Measurements from ENCODE around the gene TRMT10C. TPM values are rescaled to one million over a fixed set of nuclear protein-coding genes. Genes with fewer than 3 reads are reported as not detected.
"Not testable (repeated sequence)": the region's sequence is repeated elsewhere in the genome, so short reads cannot be mapped to it uniquely, and the experiment has no call there.

The TRMT10C gene
- total RNA-seq = 14.6 TPM

DNA sequence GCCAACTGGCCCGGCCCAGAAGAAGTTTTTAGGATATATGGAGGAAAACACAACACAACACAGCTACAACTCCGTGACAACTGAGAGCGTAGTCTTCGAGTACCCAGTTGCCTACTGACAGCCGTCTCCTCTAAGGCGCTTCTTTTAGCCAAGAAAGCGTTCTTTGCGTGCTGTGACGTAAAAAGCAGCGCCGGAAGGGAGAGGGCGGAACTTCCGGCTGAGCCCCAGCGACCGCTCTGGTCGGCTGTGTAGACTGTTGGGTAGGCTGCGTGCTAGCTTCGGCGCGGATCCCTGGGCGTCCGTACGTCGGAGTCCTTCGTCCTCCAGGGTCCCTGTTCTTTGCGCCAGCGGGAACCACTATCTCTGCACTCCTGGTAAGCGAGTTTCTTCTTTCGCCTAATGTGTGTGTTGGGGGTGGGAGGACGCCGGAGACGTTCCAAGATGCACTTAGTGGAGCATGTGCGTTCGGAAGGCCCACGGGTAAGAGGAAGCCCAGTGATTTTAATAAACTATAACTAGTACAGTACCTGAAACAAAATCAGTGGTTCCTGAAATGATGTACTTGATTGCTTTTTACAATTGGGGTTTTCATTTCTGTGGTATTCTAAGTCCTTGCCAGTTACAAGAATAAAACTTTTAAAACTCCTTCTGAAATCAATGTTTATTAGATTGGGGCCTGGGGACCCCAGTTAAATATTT is at the start of gene TRMT10C:
Gene TRMT10C, plus strand, starts transcription at position 239 of the 699 bp plus-strand sequence. CDS start 2,914 bp downstream, outside the sequence.
- ATAC-seq = peak; percentile 99

DNA sequence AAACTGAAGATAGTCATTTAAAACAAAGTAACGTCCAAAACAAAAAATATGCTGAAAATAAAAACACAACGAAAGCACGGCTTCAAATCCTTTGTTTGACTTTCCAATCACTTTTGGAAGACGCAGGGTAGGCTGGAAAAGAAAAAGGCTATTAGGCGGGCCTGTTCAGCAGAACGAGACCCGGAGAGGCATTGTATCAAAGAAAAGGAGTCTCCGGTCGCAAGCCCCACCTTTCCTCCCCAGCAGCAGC is 49.3 kb upstream of the TRMT10C start:
- ATAC-seq = no peak

DNA sequence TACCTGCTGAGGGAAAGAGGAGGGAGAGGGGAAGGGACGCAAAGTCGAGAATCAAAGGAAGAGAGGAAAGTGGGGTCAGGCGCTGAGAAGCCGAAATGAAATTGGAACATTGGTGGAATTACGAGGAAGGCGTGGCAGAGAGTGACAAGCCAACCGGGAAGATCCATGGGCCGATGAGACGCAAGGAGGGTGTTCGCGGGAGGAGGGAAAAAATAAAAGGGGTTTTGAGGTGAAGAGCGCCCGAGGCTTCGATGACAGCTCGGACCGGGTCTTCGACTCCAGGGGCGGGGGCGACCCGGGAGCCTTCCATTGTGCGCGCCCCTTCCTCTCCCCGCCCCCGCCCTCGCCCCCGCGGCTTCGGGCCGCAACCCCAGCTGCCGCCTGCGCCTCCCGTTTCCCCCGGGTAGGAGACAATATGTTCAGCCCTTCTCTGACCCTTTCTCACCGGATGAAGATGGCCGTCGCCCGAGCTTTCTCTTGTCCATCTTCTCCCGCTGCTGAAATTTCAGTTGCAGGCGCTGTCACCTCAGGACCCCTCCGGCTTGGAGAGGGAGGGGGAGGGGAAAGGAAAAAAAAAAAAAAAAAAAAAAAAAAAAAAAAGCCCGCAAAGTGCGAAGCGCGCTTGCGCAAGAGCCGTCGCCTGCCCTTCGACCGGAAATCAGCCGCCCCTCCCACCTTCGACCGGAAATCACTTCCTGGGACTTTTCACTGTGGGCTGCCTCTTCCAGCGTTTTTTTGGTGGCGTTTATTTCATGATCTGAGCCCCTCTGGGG is 48.8 kb upstream of the TRMT10C start, which contains the start of gene SENP7:
Gene SENP7, minus strand, starts transcription at position 567 of the 773 bp plus-strand sequence. Its CDS starts 82 bp downstream, at position 485.
- ATAC-seq = peak; percentile 75

DNA sequence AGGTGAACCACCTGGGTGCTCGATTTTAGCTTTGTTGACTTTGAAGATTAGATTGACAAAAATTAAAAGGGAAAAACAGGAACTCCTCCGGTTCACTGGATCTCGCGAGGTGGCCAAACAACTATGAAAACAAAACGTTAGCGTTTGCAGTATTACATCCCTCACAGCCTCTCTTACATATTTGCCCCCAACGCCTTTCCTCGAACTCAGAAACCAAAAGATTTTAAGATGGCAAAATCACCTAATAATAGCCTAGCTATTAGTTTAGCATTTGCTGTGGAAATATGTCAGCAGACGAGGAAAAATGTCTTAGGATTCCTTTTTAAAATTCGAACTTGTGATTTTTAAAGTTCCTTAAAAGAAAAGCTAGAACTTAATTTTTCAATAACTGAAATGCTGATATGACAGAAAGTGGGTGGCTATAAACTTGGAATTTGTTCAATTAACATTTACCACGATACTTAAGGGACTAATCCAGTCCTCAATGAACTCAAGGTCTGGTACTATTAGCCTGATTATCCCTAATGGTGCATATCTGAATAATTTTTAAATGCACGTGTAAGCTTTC is 48.2 kb upstream of the TRMT10C start:
- peak; percentile 51 for ATAC-seq

DNA sequence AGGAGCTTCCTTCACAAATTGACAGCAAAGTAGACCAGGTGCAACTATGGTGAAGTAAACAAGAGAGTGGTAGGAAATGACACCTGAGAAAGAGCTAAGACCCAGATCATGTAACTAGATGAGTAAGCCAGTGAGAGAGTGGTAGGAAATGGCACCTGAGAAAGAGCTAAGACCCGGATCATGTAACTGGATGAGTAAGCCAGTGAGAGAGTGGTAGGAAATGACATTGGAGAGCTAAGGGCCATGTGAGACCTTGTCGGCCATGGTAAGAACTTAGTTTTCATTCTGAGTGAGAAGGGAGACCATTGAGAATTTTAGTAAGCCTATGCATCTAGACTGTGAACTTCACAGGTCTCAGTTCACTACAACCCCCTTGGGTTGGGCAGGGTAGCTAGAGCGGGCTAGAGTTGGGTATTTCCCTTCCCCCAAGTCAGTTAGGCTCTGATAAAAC is 43.2 kb upstream of the TRMT10C start:
- ATAC-seq = peak; percentile 87

DNA sequence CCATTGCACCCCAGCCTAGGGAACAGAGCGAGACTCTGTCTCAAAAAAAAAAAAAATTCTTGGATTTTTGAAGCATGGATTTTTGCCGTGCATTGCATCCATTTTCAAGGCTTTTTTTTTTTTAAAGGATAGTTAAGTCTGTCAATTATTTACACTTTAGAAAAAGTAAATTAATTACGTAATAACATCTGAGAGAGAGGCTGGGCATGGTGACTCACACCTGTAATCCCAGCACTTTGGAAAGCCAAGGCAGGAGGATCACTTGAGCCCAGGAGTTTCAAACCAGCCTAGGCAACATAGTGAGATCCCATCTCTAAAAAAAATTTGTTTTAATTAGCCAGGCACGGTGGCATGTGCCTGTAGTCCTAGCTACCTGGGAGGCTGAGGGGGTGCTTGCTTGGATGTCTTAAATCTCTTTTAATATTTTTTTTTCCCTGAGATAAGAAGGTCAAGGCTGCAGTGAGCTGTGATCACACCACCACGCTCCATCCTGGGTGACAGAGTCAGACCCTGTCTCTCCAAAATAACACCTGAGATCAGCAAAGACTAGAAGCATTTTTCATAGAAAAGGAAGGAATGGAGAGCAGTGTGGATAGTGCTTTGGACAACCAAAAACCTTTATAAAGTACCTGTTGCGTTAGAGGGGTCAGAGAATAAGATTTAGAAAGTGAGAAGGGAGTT is 41.8 kb upstream of the TRMT10C start:
- peak; percentile 39 for ATAC-seq

DNA sequence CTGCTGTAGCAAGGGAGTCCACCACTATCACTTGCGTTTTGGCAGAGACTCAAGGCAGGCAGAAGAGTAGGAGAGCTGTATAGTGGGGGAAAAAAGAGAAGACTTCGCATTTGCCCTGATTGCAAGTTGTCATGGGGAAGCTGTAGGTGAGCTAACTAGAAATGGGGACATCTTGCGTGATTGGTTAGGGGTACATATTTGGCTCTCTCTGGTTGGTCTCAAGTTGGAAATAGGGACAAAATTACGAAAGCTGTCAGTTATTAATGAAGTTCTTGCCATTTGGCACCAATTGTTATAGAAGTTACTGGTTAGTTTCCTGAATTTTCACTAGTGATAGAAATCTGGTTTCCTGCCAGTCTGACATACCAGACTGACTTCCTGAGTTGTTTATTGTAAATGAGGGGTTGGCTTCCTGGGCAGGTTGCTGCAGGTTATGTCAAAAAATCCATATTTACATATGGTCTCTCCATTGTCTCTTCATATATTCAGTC is 40.4 kb upstream of the TRMT10C start:
- ATAC-seq = no peak

DNA sequence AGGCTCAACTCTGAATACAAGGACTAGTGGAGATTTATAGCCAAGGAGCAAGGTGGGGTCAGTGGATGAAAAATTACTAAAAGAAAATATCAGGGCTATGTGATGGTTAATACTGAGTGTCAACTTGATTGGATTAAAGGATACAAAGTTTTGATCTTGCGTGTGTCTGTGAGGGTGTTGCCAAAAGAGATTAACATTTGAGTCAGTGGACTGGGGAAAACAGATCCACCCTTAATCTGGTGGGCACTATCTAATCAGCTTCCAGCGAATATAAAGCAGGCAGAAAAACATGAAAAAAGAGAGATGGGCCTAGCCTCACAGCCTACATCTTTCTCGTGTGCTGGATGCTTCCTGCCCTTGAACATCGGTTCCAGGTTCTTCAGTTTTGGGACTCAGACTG is 34.2 kb upstream of the TRMT10C start:
- ATAC-seq = no peak

DNA sequence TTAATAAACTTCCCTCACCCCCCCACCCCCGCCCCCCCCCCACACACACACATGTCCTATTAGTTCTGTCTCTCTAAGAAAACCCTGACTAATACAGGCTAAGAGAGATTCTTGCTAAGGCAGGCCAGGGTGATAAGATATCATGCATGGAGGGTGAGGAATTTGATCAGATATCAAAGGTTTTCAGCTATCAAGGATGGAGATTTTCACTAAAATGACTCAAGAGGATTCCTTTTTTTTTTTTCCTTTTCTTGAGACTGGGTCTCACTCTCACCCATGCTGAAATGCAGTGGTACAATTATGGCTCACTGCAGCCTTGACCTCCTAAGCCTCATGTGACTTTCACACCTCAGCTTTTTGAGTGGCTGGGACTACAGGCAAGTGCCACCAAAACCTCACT is 33.8 kb upstream of the TRMT10C start:
- ATAC-seq = no peak

DNA sequence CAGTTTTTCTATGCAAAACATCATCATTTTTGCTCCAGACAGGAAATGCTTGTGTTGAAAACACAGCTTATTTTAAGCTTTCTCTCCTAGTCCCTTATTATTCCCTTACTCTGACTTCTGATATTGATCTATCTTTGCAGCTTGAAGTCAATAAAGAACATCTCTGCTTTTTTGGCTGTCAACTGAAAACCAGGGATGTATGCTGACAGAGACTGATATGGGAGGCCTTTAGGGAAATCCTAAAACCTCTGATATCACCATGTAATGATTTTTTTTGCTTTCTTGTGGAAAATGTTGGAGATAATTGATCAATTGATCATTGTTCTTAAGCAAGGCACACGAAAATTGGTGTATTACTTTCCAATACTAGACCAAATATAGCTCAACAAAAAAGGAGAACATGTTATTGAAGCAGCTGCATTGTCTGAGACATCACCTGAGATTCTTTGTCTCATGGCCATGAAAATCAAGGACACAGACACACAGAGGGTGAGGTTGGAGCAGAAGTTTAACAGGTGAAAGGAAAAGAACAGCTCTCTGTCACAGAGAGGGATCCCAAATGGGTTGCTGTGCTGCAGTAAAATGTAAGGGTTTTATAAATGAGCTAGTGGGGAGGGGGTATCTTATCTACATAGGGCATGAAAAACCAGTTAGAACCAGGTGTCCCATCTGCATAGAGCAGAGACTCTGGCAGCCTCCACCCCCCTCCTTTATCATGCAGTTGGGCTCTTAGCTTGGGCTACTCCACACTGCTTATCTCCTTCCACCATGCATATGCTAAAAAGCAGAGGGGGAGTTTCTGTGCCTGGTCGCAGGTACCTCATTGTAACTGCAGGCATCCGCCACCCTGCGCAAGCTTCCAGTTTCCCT is 31.6 kb upstream of the TRMT10C start:
- ATAC-seq = no peak

DNA sequence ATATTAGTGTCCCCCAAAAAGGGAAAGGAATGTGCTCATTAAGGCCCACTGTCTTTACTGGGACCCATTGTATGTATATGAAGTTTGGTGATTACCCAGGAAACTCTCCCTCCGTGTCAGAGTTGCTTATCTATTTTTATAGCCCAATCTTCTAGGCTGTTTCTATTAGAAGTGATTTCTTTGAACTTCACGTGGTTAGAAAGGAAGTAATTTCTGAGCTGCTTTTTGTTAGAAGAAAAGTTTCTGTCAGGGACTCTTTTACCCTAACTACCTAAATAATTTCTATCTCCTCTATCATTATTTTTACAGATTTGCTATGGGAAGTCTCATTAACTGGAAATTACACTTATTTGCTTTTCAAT is 31.0 kb upstream of the TRMT10C start:
- ATAC-seq = no peak

DNA sequence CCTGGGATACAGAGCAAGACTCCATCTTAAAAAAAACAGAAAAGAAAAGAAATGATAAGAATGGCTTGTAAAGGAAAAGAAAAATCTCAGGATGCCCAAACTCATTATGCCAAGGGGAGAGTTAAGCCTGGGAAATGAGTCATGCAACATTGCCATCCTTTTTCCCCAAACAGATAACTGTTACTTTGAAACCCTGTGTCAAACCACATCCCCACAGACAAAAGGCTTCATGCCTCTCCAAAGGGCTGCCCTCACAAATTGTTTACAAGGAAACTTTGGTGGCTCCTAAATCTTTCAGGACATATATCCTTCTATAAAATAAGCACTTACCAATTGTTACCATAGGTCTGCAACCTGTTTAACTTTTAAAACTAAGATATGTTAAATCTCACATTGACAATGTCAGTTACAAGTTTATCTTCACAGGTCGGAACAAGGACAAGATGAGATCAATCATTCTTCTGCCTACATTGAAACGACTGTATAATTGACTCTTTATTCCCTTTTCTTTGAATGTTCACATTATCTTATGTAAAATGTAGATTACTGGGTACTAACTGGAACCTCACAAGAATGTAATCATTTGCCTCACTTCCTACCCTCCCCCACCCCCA is 30.1 kb upstream of the TRMT10C start:
- no peak for ATAC-seq

DNA sequence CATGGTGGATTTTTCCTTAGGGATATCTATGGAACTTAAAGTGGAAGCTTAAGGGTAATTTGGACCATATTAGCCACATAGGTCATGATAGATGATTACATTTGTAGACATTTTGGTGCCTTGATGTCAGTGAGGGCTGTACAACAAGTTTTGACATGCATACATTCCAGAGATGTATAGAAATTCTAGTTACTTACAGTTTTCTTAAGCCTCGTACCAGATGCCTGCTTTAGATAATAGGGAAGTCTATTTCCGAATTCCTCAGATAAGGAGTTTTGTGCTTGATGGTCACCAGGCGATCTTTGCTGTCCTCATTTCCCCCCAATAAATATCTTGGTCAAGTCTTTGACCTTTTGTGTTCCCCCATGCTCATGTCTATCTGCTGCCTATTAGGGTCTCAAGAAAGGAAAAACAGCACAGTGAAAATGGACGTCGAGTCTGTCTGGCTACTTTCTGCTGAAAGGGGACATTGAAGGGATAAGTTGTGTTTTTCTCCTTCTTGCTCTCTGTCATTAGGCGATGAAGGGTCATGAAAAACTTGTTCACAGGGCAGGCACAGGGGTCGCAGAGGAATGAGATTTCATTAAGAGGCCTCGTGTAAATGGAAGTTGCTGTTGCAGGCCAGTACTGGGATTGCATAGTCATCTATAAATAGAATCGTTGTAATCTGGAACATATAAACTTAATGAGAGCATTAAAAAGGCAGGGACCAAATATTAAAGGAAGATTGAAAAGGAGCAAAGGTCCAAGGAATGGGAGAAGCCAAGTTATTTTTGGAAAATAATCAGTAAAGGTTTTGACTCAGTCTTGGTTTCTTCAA is 28.7 kb upstream of the TRMT10C start:
- no peak for ATAC-seq

DNA sequence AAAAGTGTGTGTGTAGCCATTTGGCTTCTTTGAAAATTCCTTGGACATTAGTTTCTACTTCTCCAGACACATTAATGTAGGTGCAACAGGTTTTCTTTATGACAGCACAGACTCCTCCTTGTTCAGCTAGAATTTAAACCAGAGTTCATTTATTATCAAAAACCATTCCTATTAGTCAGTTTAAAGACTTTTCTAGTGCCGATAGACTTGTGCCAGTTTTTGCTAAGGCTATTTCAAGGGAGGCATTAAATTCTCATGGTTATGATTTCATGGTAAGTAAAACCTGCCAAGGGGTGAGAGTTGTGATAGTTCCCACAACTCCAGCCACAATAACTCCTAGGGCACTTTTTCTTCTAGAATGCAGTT is 28.1 kb upstream of the TRMT10C start:
- ATAC-seq = no peak

DNA sequence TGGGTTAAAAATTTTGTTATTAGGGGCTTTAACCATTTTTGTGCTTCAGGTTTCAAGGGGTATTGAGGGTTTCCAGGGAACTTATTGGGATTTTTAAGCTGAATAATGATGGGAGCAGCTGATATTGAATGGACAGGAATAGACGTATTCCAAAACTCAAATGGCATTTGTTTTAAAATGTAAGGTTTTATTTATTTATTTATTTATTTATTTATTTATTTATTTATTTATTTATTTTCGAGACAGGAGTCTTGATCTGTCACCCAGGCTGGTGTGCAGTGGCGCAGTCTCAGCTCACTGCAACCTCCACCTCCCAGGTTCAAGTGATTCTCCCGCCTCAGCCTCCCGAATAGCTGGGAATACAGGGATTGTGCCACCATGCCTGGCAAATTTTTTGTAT is 26.4 kb upstream of the TRMT10C start:
- no peak for ATAC-seq

DNA sequence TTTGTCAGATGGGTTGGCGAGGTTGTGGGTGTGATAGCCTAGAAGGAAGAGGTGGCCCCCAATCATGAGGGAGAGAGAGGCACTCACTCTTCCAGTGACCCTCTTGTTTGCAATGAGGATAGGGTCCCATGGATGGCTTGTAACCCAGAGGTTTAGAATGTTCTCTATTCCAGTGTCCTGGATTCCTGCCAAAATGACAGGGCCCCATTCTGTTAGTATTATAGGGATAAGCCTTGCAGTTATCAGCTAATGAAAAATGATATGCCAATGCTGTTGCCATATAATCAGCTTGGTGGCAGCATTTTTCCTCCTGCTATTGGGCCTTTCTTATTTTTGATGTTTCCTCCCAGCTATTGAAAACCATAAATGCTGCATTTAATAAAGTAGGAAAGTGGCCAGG is 25.4 kb upstream of the TRMT10C start:
- no peak for ATAC-seq

DNA sequence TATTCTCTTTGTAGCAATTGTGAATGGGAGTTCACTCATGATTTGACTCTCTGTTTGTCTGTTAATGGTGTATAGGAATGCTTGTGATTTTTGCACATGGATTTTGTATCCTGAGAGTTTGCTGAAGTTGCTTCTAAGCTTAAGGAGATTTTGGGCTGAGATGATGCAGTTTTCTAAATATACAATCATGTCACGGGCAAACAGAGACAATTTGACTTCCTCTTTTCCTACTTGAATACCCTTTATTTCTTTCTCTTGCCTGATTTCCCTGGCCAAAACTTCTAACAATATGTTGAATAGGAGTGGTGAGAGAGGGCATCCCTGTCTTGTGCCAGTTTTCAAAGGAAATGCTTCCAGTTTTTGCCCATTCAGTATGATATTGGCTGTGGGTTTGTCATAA is 24.7 kb upstream of the TRMT10C start:
- ATAC-seq = not testable (repeated sequence)

DNA sequence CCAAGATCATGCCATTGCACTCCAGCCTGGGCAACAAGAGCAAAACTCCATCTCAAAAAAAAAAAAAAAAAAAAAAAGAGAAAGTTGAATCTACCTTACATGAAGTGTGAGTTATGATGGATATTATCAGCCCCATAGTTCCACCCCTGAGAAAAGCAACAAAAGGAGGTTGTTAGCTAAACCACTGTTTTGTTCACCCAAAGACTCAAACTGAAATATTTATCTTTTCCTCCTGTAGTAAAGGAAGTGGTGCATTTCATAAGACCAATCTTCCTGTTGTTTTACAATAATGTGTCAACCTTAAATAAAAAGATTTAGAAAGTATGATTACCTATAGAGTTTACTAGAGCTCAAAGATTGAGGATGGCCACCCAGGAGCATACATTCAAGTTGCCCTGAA is 18.7 kb upstream of the TRMT10C start:
- ATAC-seq = no peak

DNA sequence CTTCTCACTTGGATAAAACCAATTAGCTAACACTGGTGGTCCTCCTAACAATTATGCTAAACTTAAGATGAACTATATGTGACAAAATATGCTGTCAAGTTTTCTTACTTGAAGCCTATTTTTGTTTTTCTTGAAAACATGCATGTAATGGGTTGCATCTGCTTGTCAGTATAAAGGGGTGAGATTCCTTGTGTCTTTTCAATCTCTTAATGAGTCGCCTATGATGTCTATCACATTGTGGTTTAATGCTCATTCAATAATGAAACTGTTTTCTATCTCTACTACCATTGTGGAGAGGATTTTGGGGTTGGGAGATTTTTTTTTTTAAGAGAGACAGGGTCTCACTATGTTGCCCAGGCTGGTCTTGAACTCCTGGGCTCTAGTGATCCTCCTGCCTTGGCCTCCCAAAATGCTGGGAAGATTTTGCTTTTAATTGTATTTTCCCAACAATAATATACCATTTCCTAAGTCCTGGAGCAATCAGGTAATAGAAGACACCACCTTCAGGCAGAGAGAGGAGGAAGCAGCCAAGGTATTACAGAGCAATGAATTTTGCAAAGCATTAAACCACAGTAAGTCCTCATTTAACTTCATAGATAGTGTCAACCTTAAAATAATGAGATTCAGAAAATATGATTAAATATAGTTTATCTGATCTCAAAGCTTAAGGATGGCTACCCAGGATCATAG is 17.4 kb upstream of the TRMT10C start:
- ATAC-seq = no peak

DNA sequence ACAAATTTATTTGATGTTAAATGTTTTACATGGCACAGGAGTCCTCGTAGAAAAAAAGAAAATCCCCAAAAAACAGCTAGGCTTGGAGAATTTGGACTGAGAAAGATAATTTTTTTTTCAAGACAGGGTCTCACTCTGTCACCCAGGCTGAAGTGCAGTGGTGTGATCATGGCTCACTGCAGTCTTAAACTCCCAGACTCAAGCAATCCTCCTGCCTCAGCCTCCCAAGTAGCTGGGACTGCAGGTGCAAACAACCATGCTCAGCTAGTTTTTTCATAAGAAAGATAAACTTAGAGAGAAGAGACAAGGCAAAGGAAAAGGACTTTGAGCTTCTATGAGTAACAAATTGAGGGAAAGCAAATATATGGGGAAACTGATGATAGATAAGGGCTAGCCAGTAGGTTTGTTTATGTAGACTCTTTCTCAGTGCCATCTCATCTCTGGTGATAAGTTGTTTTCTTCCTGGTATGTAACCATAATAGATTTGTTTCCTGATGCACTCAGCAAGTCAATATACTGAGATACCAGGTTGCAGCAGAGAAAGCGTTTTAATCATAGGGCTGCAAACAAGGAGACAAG is 13.1 kb upstream of the TRMT10C start:
- ATAC-seq = no peak
